GM19438 (cell line): ENCODE measurements around the gene RANBP17.

Experiments
- ATAC-seq: cut with Tn5 transposase; IDR thresholded peaks from one replicate; pipeline ENCODE4 v1.9.1; 2021; ENCODE audit warnings: low read depth; ENCODE audit not compliant: unreplicated experiment

Gene RANBP17

GRCh38 chr5:171312129-171312974 is 450.5 kb downstream of the RANBP17 start:
- no peak for ATAC-seq

- no peak for ATAC-seq
These were observed 451.8 kb downstream of the RANBP17 start for GRCh38 chr5:171313481-171314206.

GRCh38 chr5:171314728-171315385 is 453.0 kb downstream of the RANBP17 start:
- no peak for ATAC-seq

GRCh38 chr5:171315386-171315891 is 453.6 kb downstream of the RANBP17 start:
- ATAC-seq: no peak

- ATAC-seq: no peak
These were observed 454.1 kb downstream of the RANBP17 start for GRCh38 chr5:171315925-171316257.

GRCh38 chr5:171316258-171317121 is 454.7 kb downstream of the RANBP17 start:
- no peak for ATAC-seq

GRCh38 chr5:171317230-171317629 is 455.4 kb downstream of the RANBP17 start:
- ATAC-seq: no peak

- ATAC-seq: no peak
These were observed 456.2 kb downstream of the RANBP17 start for GRCh38 chr5:171318026-171318425.

GRCh38 chr5:171321447-171321846 is 459.6 kb downstream of the RANBP17 start:
- no peak for ATAC-seq

- ATAC-seq: no peak
These were observed 460.7 kb downstream of the RANBP17 start for GRCh38 chr5:171322527-171322926.

- ATAC-seq: no peak
These were observed 461.2 kb downstream of the RANBP17 start for GRCh38 chr5:171323007-171323406.

- ATAC-seq: no peak
These were observed 462.2 kb downstream of the RANBP17 start for GRCh38 chr5:171323806-171324632.

- no peak for ATAC-seq
These were observed 468.2 kb downstream of the RANBP17 start for GRCh38 chr5:171330021-171330420.

GRCh38 chr5:171335616-171336015 is 473.8 kb downstream of the RANBP17 start:
- no peak for ATAC-seq

GRCh38 chr5:171336521-171337209 is 474.8 kb downstream of the RANBP17 start:
- ATAC-seq: no peak

- no peak for ATAC-seq
These were observed 475.4 kb downstream of the RANBP17 start for GRCh38 chr5:171337210-171337569.

GRCh38 chr5:171340042-171340441 is 478.2 kb downstream of the RANBP17 start:
- no peak for ATAC-seq

GRCh38 chr5:171340491-171340890 is 478.7 kb downstream of the RANBP17 start:
- ATAC-seq: no peak
